Measurements from ENCODE around the gene USPL1. TPM values are rescaled to one million over a fixed set of nuclear protein-coding genes. Genes with fewer than 3 reads are reported as not detected.

USPL1 gene
- total RNA-seq, 1 donor from 2014 or later = 21.1 TPM

GRCh38 chr13:30704596-30704995 is 86.9 kb downstream of the USPL1 start:
- Mint-ChIP-seq H3K27me3 (ENCODE audit: unreplicated experiment) (no peaks in the 10 kb centered on the region), H3K4me1 (ENCODE audit: unreplicated experiment) (peaks cover 10% of the 10 kb centered on the region), H3K36me3 (ENCODE audit: low read depth, unreplicated experiment) (no peaks in the 10 kb centered on the region), H3K27ac (ENCODE audit: unreplicated experiment) (no peak overlapping the region), H3K9me3 (ENCODE audit: unreplicated experiment) (no peaks in the 10 kb centered on the region), H3K4me3 (ENCODE audit: unreplicated experiment) (no peak overlapping the region)
- DNase-seq (ENCODE audit: low spot score) = no peak
- TF ChIP-seq, protein P1, sequence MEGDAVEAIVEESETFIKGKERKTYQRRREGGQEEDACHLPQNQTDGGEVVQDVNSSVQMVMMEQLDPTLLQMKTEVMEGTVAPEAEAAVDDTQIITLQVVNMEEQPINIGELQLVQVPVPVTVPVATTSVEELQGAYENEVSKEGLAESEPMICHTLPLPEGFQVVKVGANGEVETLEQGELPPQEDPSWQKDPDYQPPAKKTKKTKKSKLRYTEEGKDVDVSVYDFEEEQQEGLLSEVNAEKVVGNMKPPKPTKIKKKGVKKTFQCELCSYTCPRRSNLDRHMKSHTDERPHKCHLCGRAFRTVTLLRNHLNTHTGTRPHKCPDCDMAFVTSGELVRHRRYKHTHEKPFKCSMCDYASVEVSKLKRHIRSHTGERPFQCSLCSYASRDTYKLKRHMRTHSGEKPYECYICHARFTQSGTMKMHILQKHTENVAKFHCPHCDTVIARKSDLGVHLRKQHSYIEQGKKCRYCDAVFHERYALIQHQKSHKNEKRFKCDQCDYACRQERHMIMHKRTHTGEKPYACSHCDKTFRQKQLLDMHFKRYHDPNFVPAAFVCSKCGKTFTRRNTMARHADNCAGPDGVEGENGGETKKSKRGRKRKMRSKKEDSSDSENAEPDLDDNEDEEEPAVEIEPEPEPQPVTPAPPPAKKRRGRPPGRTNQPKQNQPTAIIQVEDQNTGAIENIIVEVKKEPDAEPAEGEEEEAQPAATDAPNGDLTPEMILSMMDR (IDR thresholded peaks at IDR 0.05; ENCODE audit: unreplicated experiment) = no peak

GRCh38 chr13:30705680-30706079 is 88.0 kb downstream of the USPL1 start:
- TF ChIP-seq, protein P1 (IDR thresholded peaks at IDR 0.05; ENCODE audit: unreplicated experiment) = no peak
- H3K4me3 Mint-ChIP-seq (ENCODE audit: unreplicated experiment) = no peak overlapping the region
- peaks cover 6% of the 10 kb centered on the region for H3K4me1 Mint-ChIP-seq (ENCODE audit: unreplicated experiment)
- H3K27ac Mint-ChIP-seq (ENCODE audit: unreplicated experiment) = no peak overlapping the region
- no peaks in the 10 kb centered on the region for H3K27me3 Mint-ChIP-seq (ENCODE audit: unreplicated experiment)
- no peaks in the 10 kb centered on the region for H3K9me3 Mint-ChIP-seq (ENCODE audit: unreplicated experiment)
- no peak for DNase-seq (ENCODE audit: low spot score)
- no peaks in the 10 kb centered on the region for H3K36me3 Mint-ChIP-seq (ENCODE audit: low read depth, unreplicated experiment)

GRCh38 chr13:30708541-30708940 is 90.8 kb downstream of the USPL1 start:
- Mint-ChIP-seq H3K4me3 (ENCODE audit: unreplicated experiment) (no peak overlapping the region), H3K36me3 (ENCODE audit: low read depth, unreplicated experiment) (no peaks in the 10 kb centered on the region), H3K4me1 (ENCODE audit: unreplicated experiment) (peaks cover 21% of the 10 kb centered on the region)

More at GRCh38 chr13:30708541-30708940, 90.8 kb downstream of the USPL1 start:
- TF ChIP-seq, protein P1 (IDR thresholded peaks at IDR 0.05; ENCODE audit: unreplicated experiment) = no peak
- H3K27ac Mint-ChIP-seq (ENCODE audit: unreplicated experiment) = no peak overlapping the region
- H3K27me3 Mint-ChIP-seq (ENCODE audit: unreplicated experiment) = no peaks in the 10 kb centered on the region
- DNase-seq (ENCODE audit: low spot score) = no peak
- H3K9me3 Mint-ChIP-seq (ENCODE audit: unreplicated experiment) = no peaks in the 10 kb centered on the region

Other genes with a start within 250 kb of the USPL1 start
- gene UBE2L5, start 195.4 kb upstream of the USPL1 start, total RNA-seq (ENCODE audit: unreplicated experiment) = not detected
- 230 TPM for gene HMGB1, start 152.0 kb upstream of the USPL1 start, total RNA-seq (ENCODE audit: unreplicated experiment)
- 1.9 TPM for gene ALOX5AP, start 117.6 kb downstream of the USPL1 start, total RNA-seq (ENCODE audit: unreplicated experiment)

Data from endothelial cell (in vitro differentiated cells).